Sigmoid colon (tissue), 7 donors: Measurements from ENCODE around the gene SMYD3. TPM values are rescaled to one million over a fixed set of nuclear protein-coding genes. Genes with fewer than 3 reads are reported as not detected.

Source experiments
- DNase-seq: peaks from one replicate; pipeline ENCODE4 v3.0.0-alpha.2; 2019
- H3K27ac ChIP-seq, 4 donors: fragments of 200-600 bp; sonication (generic); one replicate each; pipeline ENCODE4 v1.5.1; 2016 to 2019; ENCODE audit warnings: mild to moderate bottlenecking in 1 of 4
- H3K27me3 ChIP-seq, 3 donors: fragments of 200-600 bp; sonication (generic); one replicate each; pipeline ENCODE4 v1.5.1; 2019; ENCODE audit warnings: mild to moderate bottlenecking in 1 of 3
- H3K36me3 ChIP-seq, 4 donors: fragments of 200-600 bp; sonication (generic); one replicate each; pipeline ENCODE4 v1.5.1; 2016 to 2019
- H3K4me1 ChIP-seq, 4 donors: fragments of 200-600 bp; sonication (generic); one replicate each; pipeline ENCODE4 v1.5.1; 2017 to 2019
- H3K4me3 ChIP-seq, 4 donors: fragments of 200-600 bp; sonication (generic); one replicate each; pipeline ENCODE4 v1.5.1; 2017 to 2019; ENCODE audit warnings: mild to moderate bottlenecking in 2 of 4, moderate library complexity in 1 of 4
- H3K9me3 ChIP-seq, 4 donors: fragments of 200-600 bp in 3 of 4; sonication (generic) in 3 of 4; one replicate each; pipeline versions ENCODE4 v1.5.1 to v1.6.1; 2013 to 2019
- EP300 ChIP-seq, 4 donors: sonication (generic); formaldehyde crosslinking; IDR thresholded peaks; one replicate each; pipeline ENCODE4 v1.6.1; 2017; ENCODE audit warnings: antibody characterized with exemption in 4 of 4
- POLR2A ChIP-seq, 2 donors: fragments of 450-650 bp; IDR thresholded peaks; one replicate each; pipeline ENCODE4 v1.6.1; 2016; ENCODE audit warnings: antibody characterized with exemption in 2 of 2, mild to moderate bottlenecking in 2 of 2, moderate library complexity in 2 of 2
- POLR2AphosphoS5 ChIP-seq, 4 donors: sonication (generic); formaldehyde crosslinking; IDR thresholded peaks; one replicate each; pipeline ENCODE4 v1.6.1; 2017; ENCODE audit warnings: antibody characterized with exemption in 4 of 4
- WGBS, 2 donors: extraction: QIAGEN DNeasy Blood & Tissue Kit; methylation state at CpG; one replicate each; pipeline ENCODE4 v1.1.7; 2013; 5-methylcytosine and 5-hydroxymethylcytosine counted together
- intact Hi-C: fragments of 100-400 bp; cut with DNase I; formaldehyde crosslinking; loops from one replicate; pipeline ENCODE4 v1.15.1; 2023
- polyA plus RNA-seq, 3 donors: library from polyadenylated mRNA; stranded (reverse); fragments of 200-250 nt; gene quantifications; one replicate each; pipeline ENCODE4 v1.2.3, GENCODE V29; 2013
- total RNA-seq, 4 donors: library from RNA; depleted of rRNA; stranded (reverse); fragments of >200 nt; gene quantifications; one replicate each; pipeline ENCODE4 v1.1.0, GENCODE V29; 2016
- TF ChIP-seq, protein P1 (sequence below), 4 experiments: fragments of 450-650 bp in 3 of 4; fragments of 200-600 bp in 1 of 4; IDR thresholded peaks; one replicate each; pipeline ENCODE4 v1.5.1; 2016 to 2019; ENCODE audit warnings: antibody characterized with exemption in 4 of 4, mild to moderate bottlenecking in 3 of 4, moderate library complexity in 2 of 4
- donor health status: healthy with polysubstance abuse.
- donor health status: Bipolar disorder and iron deficiency.
- donor health status: healthy.

Gene SMYD3
- total and polyA plus RNA-seq, 7 donors: 8.7 to 23.8 (median 17.1) TPM

DNA sequence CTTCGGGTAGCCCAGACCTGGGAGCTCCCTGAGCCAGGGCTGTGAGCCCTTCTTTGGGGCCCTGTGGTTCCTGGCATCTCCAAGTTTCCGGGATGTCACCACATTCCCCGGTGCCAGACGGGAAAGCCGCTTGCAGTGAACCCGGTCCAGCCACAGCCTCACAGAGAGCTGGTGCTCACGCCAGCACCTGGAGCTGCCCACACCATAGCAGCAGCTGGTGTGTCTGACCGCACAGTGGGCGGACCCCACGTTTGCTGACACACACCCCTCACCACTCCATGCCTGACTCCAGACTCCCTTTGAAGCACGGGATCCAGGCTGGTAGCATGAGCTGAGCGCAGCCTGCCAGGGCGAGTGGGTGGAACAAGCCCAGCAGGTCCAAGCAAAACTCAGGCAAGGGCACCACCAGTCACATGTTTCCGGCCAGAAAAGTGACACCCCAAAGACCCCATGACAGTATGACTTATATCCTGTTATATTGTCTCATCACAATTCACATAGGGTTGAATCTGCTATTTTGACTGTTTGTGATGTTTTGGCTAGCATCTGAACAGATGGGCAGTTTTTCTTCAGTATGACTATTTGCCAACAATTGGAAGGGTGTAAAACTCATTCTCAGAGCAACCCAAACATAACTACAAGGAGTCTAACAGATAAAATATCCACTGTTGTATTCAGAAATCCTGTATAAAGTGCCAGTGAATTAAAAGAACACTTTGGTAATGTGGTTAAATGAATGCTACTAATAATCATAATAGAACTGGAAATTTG, 285.4 kb downstream of the SMYD3 start:
- no peaks in the 10 kb centered on the region for H3K27me3 ChIP-seq
- WGBS, 2 donors: 96 to 97% methylated on average over 14 of the region's 14 CpGs
- H3K4me3 ChIP-seq: no peak overlapping the region
- H3K36me3 ChIP-seq: no peaks in the 10 kb centered on the region
- H3K9me3 ChIP-seq: no peaks in the 10 kb centered on the region
- TF ChIP-seq, protein P1, sequence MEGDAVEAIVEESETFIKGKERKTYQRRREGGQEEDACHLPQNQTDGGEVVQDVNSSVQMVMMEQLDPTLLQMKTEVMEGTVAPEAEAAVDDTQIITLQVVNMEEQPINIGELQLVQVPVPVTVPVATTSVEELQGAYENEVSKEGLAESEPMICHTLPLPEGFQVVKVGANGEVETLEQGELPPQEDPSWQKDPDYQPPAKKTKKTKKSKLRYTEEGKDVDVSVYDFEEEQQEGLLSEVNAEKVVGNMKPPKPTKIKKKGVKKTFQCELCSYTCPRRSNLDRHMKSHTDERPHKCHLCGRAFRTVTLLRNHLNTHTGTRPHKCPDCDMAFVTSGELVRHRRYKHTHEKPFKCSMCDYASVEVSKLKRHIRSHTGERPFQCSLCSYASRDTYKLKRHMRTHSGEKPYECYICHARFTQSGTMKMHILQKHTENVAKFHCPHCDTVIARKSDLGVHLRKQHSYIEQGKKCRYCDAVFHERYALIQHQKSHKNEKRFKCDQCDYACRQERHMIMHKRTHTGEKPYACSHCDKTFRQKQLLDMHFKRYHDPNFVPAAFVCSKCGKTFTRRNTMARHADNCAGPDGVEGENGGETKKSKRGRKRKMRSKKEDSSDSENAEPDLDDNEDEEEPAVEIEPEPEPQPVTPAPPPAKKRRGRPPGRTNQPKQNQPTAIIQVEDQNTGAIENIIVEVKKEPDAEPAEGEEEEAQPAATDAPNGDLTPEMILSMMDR (IDR thresholded peaks at IDR 0.05): no peak
- TF ChIP-seq POLR2AphosphoS5 (IDR thresholded peaks at IDR 0.05) (no peak), POLR2A (IDR thresholded peaks at IDR 0.05) (no peak), EP300 (IDR thresholded peaks at IDR 0.05) (no peak)
- H3K27ac ChIP-seq: no peak overlapping the region
- DNase-seq: no peak
- no peaks in the 10 kb centered on the region for H3K4me1 ChIP-seq
- intact Hi-C loops: no loop called here

DNA sequence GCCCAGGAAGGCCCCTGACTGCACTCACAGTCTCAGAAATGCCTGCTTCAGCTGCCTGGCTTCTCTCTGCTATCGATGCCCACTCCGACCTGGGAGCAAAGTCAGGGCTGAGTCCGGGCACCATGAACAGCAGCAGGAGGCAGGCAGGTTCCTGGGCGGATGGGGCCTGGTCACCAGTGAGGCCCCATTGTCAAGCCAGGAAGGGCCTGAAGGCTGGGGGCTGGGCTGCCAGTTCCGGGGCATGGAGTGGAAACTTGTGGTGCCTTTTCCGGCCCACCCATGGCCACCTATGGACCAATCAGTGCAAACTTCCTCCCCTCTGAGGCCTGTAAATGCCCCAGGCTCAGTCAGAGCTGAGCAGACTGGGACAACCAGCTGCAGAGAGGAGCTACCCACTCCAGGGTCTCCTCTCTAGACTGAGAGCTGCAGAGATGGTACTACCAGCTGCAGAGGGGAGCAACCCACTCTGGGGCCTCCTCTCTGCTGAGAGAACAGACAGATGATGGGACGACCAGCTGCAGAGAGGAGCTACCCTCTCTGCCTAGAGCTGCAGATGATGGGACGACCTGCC, 286.5 kb downstream of the SMYD3 start:
- TF ChIP-seq, protein P1 (IDR thresholded peaks at IDR 0.05): no peak
- TF ChIP-seq EP300 (IDR thresholded peaks at IDR 0.05): no peak
- TF ChIP-seq POLR2AphosphoS5 (IDR thresholded peaks at IDR 0.05): no peak
- TF ChIP-seq POLR2A (IDR thresholded peaks at IDR 0.05): no peak
- Histone ChIP-seq H3K4me3 (no peak overlapping the region), H3K27me3 (no peaks in the 10 kb centered on the region), H3K4me1 (no peaks in the 10 kb centered on the region), H3K9me3 (no peaks in the 10 kb centered on the region), H3K36me3 (no peaks in the 10 kb centered on the region), H3K27ac (no peak overlapping the region)
- intact Hi-C loops: no loop called here
- no peak for DNase-seq
- WGBS, 2 donors: 96 to 98% methylated on average over 8 of the region's 8 CpGs

DNA sequence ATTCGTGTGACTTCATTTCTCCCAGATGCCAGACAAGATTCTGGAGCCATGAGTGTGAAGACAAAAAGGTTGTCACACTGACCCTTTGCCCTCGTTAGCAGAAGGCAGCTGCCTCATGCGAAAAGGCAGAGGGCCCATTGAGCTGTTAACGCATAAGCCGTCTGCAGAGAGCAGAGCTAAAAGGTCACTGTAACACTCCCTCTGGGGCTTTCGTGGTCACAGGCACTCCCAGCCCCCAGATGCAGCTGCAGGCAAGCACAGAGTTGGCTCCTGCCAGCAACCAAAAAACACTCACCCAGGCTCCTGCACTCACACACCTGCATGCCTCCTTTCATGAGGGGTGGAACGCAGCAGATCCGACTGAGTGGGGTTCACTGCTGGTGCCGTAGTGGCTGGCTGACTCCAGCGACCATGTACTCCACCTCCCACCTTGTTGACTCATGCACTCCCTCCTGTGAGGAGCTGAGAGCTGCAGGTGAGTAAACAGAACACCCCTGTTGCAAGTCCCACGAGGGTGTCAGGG, 287.5 kb downstream of the SMYD3 start:
- 60 to 81% methylated on average over 11 of the region's 11 CpGs for WGBS, 2 donors
- Histone ChIP-seq H3K36me3 (no peaks in the 10 kb centered on the region), H3K27ac (no peak overlapping the region), H3K4me3 (no peak overlapping the region), H3K27me3 (no peaks in the 10 kb centered on the region), H3K9me3 (no peaks in the 10 kb centered on the region), H3K4me1 (no peaks in the 10 kb centered on the region)
- no peak for DNase-seq
- TF ChIP-seq, protein P1 (IDR thresholded peaks at IDR 0.05): no peak
- no peak for TF ChIP-seq EP300 (IDR thresholded peaks at IDR 0.05)
- TF ChIP-seq POLR2AphosphoS5 (IDR thresholded peaks at IDR 0.05): no peak
- intact Hi-C loops: no loop called here

DNA sequence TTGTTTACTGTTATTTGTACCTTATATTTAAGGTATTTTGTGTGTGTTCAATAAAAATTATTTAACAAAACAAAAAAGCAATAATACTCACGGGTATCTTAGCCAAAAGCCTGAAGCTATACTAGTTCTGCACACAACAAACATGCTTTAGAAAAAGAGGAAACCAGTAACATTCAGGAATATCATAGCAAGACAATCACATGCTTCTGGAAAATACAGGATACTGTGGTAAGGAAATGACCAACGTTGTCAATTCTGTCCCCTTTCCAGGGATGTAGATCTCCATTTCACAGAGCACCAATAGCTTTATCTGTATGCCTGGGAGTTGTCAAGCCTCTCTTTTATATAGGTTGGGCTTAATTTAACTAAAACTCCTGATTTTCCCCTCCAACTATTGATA, 288.4 kb downstream of the SMYD3 start:
- Histone ChIP-seq H3K4me1 (no peaks in the 10 kb centered on the region), H3K27me3 (no peaks in the 10 kb centered on the region), H3K9me3 (no peaks in the 10 kb centered on the region), H3K4me3 (no peak overlapping the region), H3K36me3 (no peaks in the 10 kb centered on the region), H3K27ac (no peak overlapping the region)
- DNase-seq: no peak
- intact Hi-C loops: no loop called here
- TF ChIP-seq POLR2AphosphoS5 (IDR thresholded peaks at IDR 0.05) (no peak), POLR2A (IDR thresholded peaks at IDR 0.05) (no peak), EP300 (IDR thresholded peaks at IDR 0.05) (no peak)
- TF ChIP-seq, protein P1 (IDR thresholded peaks at IDR 0.05): no peak
- 70 to 73% methylated on average over 2 of the region's 2 CpGs for WGBS, 2 donors
